Fibroblast of villous mesenchyme (primary cell): Measurements from ENCODE around the gene COG5. TPM values are rescaled to one million over a fixed set of nuclear protein-coding genes. Genes with fewer than 3 reads are reported as not detected.

ENCODE experiments used
- DNase-seq: peaks from one replicate; pipeline ENCODE4 v3.0.0-alpha.2; 2010; ENCODE audit warnings: low read depth
- H3K4me3 ChIP-seq: 2 replicates; pipeline ENCODE4 v1.5.1; 2011; ENCODE audit warnings: low read depth, mild to moderate bottlenecking, low read length
- CTCF ChIP-seq: IDR thresholded peaks from 2 replicates; pipeline ENCODE4 v1.5.1; 2012; ENCODE audit warnings: low read depth, mild to moderate bottlenecking, low read length; ENCODE audit not compliant: insufficient read depth
- total RNA-seq: library from RNA; depleted of rRNA; stranded (reverse); fragments of >200 nt; gene quantifications from 2 replicates; pipeline ENCODE4 v1.2.3, GENCODE V29; 2012

Gene COG5
- total RNA-seq, 1 donor, result 32.0 TPM

GRCh38 chr7:107170051-107170915, 393.4 kb downstream of the COG5 start:
- no peak for DNase-seq
- TF ChIP-seq CTCF, result no peak
- H3K4me3 ChIP-seq, result peak overlapping the region; percentile 84

GRCh38 chr7:107169120-107170050, 394.3 kb downstream of the COG5 start:
- peak overlapping the region; percentile 84 for H3K4me3 ChIP-seq
- no peak for TF ChIP-seq CTCF
- DNase-seq, result peak; percentile 98

GRCh38 chr7:107168233-107169119, 395.2 kb downstream of the COG5 start, which contains the start of gene HBP1:
HBP1 (plus strand) TSS chr7:107169003; CDS start chr7:107179894, 10,891 bp downstream.
- DNase-seq, result peak; percentile 100
- H3K4me3 ChIP-seq, result peak within 1 kb of the TSS; percentile 84
- no peak for TF ChIP-seq CTCF

GRCh38 chr7:107167483-107168232, 396.1 kb downstream of the COG5 start:
- H3K4me3 ChIP-seq, result peak overlapping the region; percentile 68
- peak; percentile 51 for TF ChIP-seq CTCF
- DNase-seq, result peak; percentile 93

- TF ChIP-seq CTCF, result no peak
- no peak for DNase-seq
- peak overlapping the region; percentile 68 for H3K4me3 ChIP-seq
These were observed 396.8 kb downstream of the COG5 start for GRCh38 chr7:107166736-107167426.
